CD1c-positive myeloid dendritic cell (primary cell): ENCODE results near the gene PLCL1.

Source experiments
- DNase-seq: peaks from one replicate; pipeline ENCODE4 v3.0.0-alpha.2; 2016; ENCODE audit errors: extremely low spot score

The PLCL1 gene

DNA sequence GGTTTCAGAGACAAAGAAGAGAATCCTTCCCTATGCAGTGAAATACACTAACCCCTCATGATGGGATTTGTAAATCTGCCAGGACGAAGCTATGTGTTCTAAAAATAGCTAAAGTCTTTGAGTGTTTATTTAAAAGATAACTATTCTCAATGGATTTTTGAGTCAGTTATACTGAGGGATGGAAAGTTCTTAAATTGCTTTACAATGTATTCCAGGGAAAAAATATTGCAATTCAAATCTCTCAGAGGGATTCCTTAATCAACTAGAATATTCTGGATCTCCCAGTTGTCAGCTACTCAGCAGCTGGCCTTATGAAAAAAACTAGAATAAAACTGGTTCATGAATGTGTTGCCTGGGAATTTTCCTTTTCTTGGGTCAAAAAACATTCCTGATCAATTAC lies 312.4 kb downstream of the PLCL1 start:
- no peak for DNase-seq

DNA sequence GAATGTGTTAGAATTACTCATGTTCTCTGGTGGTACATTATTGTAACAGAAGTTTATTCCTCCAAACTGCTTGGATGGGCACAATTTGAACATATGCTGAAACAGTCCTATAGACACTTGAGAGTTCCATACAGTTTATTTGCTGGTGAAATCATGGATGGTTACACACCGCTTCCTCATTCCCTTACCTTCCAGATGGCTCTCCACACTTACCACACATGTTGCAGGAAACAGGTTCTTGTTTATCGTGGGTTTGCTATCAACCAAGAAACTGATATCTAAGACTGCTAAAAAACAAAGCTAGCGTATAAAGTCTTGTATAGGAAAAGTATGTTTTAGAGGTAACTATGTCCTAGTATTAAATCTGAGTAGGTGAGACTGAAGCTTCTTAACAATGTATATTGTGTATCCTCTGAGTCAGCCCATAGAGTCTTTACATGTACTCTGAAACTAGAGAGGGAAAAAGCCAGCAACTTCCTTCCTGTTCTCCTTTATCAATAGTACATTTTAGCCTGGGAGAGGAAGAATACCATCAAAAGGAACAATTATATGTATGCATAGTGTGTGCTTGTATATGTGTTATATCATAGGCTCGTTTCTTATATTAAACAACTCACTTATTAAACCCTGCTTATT lies 313.1 kb downstream of the PLCL1 start:
- DNase-seq: peak; percentile 12

DNA sequence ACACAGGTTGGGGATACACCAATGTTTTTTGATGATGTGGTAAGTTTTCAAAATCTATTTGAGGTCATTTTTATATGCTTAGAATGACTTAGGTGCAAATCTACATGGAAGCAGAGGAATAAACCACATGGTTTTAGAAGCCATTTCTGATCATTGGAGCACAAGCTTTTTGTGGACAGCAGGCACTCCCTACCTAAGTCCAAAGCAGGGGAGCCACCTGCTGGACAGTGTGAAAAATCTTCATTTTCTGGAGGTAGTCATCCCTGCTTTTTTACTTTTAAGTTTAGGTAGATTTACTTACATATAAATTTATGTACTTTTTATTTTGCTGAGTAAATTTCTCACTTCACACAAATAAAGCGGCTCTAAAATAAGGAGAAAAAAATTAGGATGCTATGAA lies 323.2 kb downstream of the PLCL1 start:
- DNase-seq: peak; percentile 71

DNA sequence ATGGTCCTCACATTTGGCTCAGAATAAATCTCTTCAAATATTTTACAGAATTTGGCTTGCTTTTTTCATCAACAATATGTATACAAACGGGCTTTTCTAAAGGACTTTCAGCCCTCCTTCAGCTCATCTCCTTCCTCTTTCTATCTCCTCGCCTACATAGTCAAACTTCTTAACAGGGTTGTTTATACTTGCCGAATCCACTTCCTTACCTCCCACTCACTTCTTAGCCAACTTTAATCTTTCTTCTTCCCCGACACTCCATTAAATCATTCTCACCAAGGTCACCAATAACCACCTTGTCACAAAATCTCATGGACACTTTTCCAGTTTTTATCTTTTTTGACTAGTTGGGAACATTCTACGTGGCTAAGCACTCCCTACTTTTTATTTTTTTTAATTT lies 325.2 kb downstream of the PLCL1 start:
- DNase-seq: peak; percentile 63

DNA sequence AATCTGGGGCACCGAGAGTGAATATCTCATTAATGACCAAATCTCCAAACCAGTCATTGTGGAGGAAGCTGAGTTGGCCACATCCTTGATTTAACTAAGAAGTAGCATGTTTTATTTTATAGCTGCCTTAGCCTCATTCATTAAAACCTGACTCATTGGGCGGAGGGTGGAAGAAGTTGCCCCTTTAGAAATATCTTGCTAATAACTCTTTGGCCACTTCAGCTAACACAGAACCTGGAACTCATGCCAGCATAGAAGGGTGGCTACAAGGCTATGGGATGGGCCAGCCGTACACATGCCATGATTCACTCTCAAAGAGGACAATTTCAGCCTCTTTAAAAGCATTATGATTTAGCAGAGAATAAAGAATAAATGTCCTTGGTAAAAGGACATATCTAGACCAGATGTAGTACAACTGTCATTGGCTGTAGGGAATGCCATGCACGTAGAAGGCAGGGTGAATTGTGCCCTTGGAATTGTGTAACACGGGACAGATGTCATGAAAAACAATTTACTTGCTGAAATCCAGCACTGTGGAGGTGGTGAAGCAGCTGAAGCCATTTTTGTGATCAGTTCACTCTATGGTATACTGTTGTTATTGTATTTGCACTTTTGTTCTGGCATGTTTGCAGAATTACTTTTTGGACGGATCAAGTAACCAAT lies 330.0 kb downstream of the PLCL1 start:
- DNase-seq: no peak

DNA sequence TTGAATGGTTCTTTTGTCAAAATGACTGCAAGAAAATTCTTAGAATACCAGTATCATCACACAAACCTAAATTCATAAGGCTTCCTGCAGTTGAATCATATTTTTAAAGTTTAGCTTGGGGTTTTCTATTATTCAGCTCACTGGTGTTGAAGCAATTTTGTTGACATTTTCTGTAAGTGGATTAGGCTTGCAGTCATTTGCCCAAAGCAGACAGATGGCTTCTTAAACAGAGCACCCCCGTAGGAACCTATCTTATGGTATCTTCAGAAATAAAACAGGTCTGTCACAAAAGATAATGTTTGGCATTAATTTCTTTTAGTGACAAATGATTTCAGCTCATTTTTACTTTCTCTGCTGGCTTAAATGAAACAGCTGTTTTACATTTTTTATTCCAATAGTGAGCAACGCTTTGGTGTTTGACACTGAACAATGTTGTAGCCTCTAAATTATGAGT lies 331.1 kb downstream of the PLCL1 start:
- no peak for DNase-seq

DNA sequence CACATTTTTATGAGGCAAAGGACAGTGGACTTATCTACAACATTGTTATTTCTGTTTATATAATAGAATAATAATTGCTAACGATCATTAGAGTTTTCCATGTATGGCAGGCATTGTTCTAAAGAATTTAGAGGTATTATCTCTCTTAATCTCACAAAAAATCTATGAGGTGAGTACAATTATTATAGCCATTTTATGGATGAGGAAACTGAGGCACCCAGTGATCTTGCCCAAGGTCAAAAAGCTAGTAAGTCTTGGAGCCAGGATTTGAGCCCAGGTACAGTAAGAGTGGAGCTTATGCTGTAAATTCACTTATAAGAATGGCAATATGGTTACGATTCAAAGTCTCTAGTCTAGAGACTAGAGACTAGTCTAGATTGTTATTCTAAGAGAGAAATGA lies 331.7 kb downstream of the PLCL1 start:
- no peak for DNase-seq

DNA sequence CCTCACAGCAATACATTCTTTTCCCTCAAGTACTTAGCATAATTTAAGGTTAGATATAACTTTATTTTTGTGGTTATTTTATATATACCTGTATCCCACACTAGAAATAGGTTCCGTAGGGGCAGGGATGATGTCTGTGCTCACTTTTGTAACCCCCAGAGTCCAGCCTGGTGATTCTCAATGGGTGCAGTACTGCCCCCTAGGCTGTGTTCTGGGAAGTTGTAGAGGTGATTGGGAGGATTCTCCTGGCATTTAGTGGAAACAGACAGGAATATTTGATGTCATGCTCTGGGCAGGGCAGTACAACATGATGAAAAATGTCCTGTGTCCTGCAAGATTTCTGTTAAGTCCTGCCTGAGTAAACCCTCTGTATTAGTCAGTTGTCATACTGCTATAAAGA lies 333.3 kb downstream of the PLCL1 start:
- no peak for DNase-seq

DNA sequence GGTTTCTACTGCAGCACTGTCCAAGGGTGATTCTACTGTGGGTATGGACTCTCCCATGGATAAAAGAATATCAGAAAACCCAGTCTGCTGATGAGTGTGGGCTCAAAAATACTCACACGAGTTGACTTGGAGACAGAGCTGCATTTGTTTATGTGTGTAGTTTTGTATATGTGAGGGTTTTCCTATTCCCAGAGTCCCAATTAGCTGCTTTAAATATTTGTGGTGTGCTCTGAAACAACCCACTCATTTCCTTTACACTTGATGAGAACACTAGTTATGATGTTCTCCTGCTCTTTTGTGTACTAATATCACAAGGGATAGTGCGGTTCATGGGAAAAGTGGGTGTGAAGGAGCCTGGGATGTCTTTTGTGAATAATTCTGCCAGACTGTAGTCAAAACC lies 337.3 kb downstream of the PLCL1 start:
- no peak for DNase-seq

DNA sequence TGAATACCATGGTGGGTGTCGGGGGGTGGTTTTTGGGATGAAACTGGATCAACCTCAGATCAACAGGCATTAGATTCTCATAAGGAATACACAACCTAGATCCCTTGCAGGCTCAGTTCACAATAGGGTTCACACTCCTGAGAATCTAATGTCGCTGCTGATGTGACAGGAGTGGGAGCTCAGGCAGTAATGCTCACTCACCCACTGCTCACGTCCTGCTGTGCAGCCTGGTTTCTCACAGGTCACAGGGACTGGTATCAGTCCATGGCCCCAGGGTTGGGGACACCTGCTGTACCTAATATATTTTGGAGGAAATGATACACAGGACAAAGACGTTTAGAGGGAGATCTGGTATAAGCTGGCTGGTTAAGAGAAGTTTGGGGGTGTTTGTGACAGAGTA lies 338.8 kb downstream of the PLCL1 start:
- no peak for DNase-seq

DNA sequence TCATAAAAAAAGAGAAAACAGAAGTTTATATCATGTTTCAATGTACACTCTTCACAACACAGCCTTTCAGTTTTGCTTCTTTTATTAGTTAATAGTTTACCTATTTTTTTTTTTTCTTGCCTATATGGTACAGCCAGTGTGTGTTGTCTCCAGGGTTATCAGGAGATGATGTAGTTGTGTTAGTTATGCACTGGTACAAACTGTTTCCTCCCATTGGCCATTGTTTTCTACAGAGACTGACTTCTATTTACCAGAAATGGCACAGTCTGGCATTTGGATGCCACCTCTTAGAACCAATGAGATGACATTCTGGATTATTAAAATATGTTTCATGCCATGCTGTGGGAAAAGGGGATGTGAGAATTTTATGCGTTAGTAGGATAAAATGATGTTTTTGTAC lies 339.4 kb downstream of the PLCL1 start:
- no peak for DNase-seq

DNA sequence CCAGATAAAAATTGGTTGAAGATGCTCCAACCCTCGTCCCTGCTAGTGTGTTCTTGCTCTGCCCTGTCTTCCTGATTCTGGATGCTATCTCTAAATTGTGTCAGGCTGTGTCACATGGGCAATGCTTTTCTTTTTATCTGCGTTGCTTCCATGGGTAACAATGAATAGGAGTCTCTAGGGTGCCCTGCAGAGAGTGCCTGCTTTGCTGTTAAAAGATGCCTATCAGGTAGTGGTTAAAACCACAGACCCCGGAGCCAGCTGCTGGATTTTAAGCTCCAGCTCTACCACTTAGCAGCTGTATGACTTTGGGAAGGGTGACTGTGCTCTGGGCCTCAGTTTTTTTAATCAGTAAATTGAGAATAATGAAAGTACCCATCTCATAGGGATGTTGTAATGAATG lies 340.3 kb downstream of the PLCL1 start:
- no peak for DNase-seq

DNA sequence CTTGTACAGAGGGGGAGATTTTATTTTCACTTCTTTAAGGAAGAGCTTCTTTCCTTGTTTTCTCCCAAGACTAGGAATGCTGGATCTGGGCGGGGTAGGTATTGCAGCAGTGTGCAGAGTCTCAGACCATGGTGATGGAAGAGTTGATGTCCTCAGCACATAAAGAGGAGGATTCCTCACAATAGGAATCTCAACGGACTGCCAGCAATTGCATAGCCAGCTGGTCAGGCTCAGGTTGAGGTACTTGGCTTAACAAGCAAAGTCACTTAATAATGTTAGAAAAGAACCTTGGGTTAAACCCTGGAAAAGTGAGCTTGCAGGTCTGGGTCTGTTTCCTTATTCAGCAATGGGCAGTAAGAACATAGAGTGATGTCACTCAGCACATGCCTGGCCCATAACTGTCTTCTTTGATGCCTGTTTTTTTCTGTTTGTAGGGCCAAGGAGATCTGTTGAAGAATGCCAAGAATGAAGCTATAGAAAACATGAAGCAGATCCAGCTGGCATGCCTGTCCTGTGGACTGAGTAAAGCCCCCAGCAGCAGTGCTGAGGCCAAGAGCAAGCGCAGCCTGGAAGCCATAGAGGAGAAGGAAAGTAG lies 342.1 kb downstream of the PLCL1 start:
- DNase-seq: no peak

DNA sequence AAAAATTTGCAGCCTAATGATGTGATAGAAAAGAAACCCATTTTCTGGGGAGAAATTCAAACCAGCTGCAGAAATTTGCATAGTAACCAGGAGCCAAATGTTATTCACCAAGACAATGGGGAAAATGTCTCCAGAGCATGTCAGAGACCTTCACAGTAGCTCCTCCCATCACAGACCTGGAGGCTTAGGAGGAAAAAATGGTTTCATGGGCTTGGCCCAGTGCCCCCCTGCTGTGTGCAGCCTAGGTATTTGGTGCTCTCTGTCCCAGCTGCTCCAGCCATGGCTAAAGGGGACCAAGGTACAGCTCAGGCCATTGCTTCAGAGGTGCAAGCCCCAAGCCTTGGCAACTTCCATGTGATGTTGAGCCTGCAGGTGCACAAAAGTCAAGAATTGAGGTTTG lies 352.9 kb downstream of the PLCL1 start:
- DNase-seq: no peak

DNA sequence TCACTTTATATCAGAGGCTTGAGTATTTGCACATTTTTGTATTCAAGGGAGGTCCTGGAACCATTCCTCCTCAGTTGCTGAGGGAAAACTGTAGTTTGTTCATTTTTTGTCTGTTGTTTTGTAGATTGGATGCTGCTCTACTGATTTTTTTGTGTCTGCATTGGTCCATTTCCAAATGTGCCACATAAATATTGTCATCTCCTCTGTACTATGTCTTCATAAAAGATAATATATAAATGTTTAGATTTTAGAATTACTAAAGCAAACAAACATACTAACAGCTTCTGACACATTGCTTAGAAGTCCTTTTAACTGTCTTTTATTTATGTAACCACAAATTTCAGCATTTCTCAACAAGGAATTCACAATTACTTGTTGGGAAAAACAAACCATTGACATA lies 356.8 kb downstream of the PLCL1 start:
- DNase-seq: no peak

DNA sequence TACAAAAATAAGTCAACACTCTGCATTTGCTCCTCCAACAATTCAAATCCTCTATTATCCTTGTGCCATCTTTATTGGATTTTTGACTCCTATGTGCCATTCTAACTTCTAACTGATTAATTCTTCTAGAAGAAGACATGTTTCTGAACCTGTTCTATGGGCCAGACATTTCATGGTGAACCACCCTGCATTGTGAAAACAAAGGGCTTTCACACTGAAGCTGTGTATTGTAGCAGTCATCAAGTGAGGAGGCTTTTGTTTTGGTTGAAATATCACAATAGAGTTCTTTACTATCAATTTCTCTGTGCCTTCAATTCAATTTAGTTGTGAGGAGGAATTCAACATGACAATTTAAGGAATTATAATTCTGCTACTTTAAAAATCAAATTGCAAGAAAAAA lies 357.9 kb downstream of the PLCL1 start:
- DNase-seq: no peak

DNA sequence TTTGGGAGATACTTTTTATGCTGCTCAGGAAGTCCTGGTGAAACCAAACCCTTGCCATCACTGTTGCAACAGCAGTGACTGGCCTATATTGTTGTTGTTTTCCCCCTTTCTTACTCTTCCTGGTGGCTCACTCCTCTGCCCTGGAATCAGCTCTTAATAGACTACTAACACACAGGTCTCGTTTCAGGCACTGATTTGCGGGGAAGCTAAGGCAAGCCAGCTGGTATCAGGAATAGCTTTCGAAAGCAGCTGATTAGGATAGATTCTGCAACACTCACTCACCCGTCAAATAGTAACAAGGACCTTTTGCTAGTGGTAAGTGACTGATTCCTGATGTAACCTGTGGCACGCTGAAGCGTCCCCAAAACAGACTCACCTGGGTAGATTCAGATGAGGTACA lies 360.4 kb downstream of the PLCL1 start:
- no peak for DNase-seq

DNA sequence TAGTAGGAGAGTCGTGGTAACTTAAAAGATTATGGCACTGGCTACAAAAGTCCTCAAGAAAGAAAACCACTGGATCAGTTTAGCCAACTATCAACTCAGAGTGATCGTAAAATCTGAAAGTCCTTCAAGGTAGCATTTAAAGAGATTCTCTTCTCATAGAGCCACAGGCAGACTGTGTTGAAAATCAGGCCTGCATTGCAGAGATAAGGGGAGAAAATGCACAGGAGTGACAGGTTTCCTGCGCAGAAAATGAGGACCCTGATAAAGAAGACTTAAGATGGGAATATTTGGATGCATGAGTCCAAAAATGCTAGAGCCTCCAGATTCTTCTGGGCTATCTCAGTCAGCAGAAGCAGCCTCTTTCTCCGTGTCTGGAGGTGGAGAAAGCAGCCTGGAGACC lies 360.9 kb downstream of the PLCL1 start:
- no peak for DNase-seq

DNA sequence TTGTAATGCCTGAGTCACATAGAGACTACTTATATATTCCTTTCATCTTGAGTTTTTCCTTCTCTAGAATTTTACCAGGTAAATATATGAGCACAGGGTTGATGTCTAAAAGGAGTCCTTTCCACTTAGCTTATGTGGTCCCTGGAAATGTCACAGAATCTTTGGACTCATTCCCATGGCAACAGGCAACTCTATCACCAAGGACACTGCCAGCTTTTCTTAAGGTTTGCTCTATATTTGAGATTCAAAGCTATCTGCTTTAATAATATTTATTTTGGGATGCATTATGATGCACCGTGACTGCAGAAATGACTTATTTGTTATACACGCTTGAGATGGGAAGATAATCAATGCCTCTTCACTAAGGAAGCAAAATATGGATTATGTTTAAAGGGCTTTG lies 363.0 kb downstream of the PLCL1 start:
- DNase-seq: no peak

DNA sequence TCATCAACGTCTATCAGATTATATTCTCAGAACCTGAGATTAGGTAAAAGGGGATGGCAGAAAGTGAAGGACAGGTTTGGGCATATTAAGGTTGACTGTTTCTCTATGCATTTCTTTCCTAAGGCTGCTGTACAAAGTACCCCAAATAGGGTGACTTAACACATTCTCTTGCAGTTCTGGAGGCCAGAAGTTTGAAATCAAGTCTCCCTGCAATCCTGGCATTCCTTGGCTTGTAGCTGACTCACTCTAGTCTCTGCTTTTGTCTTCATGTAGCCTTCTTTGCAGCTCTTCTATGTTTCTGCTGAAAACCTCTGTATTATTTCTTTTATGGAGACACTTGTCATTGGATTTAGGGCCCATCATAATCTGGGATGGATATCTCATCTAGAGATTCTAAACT lies 364.3 kb downstream of the PLCL1 start:
- no peak for DNase-seq

DNA sequence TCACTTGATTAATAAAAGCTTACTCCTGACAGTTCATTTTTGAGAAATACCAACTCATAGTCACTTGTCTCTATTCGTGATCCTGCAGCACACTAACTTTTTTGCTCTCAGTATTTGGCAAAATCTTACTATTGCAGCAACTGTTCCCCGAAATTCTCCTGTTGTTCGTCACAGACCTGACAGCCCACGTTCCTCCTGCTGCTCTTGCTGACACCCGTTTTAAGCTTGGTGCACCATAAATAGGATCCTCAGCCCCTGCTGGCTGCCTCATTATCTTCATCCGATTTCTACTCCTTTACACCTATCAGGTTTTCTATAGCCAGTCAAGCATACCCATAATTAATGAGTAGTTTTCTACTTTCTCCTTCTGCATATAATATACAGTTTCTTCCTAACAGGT lies 368.8 kb downstream of the PLCL1 start:
- DNase-seq: no peak

DNA sequence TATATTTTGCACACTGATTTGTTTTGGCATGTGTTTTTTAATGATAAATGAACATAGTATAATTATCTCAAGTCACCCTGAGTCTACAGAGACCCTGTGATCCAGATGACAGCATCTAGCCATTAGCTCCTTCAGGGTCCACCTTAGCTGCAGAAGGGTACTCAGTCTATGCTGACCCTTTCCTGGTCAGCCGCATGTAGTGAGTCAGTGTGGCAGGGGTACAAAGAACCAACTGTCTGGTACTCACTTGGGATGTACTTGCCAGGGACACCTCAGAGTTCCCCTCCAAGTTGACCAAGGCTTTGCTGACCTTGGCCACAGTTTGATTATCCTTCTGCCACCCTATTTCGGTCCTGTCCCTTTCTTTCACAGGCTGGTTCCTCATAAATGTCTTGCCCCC lies 369.5 kb downstream of the PLCL1 start:
- no peak for DNase-seq

DNA sequence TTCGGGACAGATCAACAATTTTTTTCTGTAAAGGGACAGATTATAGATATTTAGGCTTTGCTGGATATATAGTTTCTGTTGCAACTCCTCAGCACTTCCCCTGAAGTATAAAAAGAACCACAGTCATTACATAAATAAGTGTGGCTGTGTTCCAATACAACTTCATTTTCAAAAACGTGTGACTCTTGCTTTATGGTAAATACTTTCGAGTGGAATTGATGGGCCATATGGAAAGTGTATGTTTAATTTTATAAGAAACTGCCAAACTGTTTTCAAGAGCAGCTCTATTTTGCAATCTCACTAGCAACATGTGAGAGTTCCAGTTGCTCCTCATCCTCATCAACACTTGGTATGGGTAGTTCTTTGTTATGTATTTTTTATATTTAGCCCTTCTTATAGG lies 370.9 kb downstream of the PLCL1 start:
- DNase-seq: no peak

DNA sequence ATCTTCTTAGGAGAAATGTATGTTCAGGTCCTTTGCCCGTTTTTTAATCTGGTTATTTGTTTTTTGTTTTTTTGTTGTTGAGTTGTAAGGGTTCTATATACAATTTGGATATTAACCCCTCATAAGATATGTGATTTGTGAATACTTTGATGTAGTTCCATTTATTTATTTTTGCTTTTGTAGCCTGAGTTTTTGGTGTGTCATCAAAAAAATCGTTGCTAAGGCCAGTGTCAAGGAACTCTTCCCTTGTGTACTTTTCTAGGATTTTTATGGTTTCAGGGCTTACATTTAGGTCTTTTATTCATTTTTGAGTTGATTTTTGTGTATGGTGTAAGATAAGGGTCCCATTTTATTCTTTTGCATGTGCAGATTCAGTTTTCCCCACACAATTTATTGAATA lies 372.6 kb downstream of the PLCL1 start:
- no peak for DNase-seq
